Naive B cell (primary cell): ENCODE measurements around the gene KRTAP13-4. TPM values are rescaled to one million over a fixed set of nuclear protein-coding genes. Genes with fewer than 3 reads are reported as not detected.

Source experiments
- ATAC-seq, 2 donors: fragments of 150-1000 bp; cut with Tn5 transposase; 2 replicates each; pipeline ENCODE4 v1.10.0; 2021; ENCODE audit warnings: low read depth in 2 of 2, mild to moderate bottlenecking in 2 of 2, moderate library complexity in 2 of 2
- DNase-seq: peaks from one replicate; pipeline ENCODE4 v3.0.0; 2022
- H3K27ac Mint-ChIP-seq, 6 donors: one replicate each; pipeline ENCODE4 v1.8.0; 2020 to 2022; ENCODE audit warnings: mild to moderate bottlenecking in 6 of 6, mixed read lengths in 6 of 6, moderate library complexity in 5 of 6, inconsistent platforms in 2 of 6
- H3K27me3 Mint-ChIP-seq, 3 donors: one replicate each; pipeline ENCODE4 v1.8.0; 2021 to 2022; ENCODE audit warnings: mixed read lengths in 3 of 3, mild to moderate bottlenecking in 1 of 3
- H3K36me3 Mint-ChIP-seq, 2 donors: one replicate each; pipeline ENCODE4 v1.8.0; 2020 to 2022; ENCODE audit warnings: mixed read lengths in 2 of 2, inconsistent platforms in 1 of 2, mild to moderate bottlenecking in 1 of 2
- H3K4me1 Mint-ChIP-seq, 3 donors: one replicate each; pipeline ENCODE4 v1.8.0; 2020 to 2022; ENCODE audit warnings: mixed read lengths in 3 of 3, inconsistent platforms in 1 of 3, mild to moderate bottlenecking in 1 of 3, moderate library complexity in 1 of 3
- H3K4me3 Mint-ChIP-seq, 8 donors: one replicate each; pipeline ENCODE4 v1.8.0; 2020 to 2022; ENCODE audit warnings: mild to moderate bottlenecking in 8 of 8, mixed read lengths in 8 of 8, moderate library complexity in 8 of 8, inconsistent platforms in 2 of 8
- H3K9me3 Mint-ChIP-seq, 7 donors: one replicate each; pipeline ENCODE4 v1.8.0; 2020 to 2022; ENCODE audit warnings: mixed read lengths in 7 of 7, mild to moderate bottlenecking in 5 of 7, inconsistent platforms in 2 of 7, moderate library complexity in 1 of 7
- polyA plus RNA-seq, 6 donors: library from polyadenylated mRNA; unstranded; fragments of 300-500 nt; fragmentation: Illumina TruSeq; gene quantifications; one replicate each; pipeline ENCODE4 v1.2.3, GENCODE V29; 2021; ENCODE audit warnings: low read depth in 6 of 6

Gene KRTAP13-4
- polyA plus RNA-seq, 6 donors from 2014 or later = not detected

DNA sequence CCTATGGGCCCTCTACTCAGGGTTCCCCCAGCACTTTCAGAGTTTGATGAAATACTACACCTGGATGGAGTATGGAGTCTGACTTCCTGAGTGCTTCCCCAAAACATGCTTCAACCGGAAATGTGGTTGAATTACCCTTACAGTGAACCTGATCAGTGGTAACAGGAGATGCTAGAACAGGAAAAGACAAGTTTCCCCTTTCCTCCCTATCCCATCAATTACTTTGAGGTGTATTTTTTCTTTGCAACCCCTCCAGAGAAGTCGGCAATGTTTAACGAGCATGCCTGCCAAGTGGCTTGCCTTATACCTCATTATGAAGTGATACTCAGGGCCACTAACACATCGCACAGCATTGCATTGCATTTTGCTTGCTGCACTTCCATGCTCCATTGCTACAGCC is 17.0 kb downstream of the KRTAP13-4 start:
- H3K4me3 Mint-ChIP-seq = no peak overlapping the region
- H3K27ac Mint-ChIP-seq = no peak overlapping the region
- no peaks in the 10 kb centered on the region for H3K36me3 Mint-ChIP-seq
- peaks cover 0 to 2% (median 0%) of the 10 kb centered on the region in 7 donors for H3K9me3 Mint-ChIP-seq
- H3K27me3 Mint-ChIP-seq = peaks cover 0 to 5% (median 3%) of the 10 kb centered on the region in 3 donors
- H3K4me1 Mint-ChIP-seq = no peaks in the 10 kb centered on the region
- DNase-seq (no peak), ATAC-seq (no peak)

DNA sequence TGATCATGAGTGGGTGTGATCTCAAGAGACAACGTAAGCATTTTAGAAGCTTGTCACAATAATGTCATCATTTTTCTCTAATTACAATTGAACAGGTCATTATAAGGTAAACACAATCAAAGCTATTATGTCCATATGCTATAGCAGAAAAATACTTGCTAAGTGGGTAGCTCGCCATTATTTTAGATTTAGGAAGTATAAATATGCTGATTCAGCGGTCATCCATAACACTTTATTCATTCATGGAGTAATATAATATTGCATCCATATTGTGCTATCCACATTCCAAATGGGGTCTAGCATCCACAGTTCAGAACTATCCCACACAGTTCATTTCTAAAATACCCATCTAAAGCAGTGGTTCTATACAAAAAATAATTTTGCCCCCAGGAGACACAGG is 18.5 kb downstream of the KRTAP13-4 start:
- no peaks in the 10 kb centered on the region for H3K36me3 Mint-ChIP-seq
- no peak overlapping the region for H3K4me3 Mint-ChIP-seq
- peaks cover 0 to 2% (median 0%) of the 10 kb centered on the region in 7 donors for H3K9me3 Mint-ChIP-seq
- no peaks in the 10 kb centered on the region for H3K4me1 Mint-ChIP-seq
- H3K27me3 Mint-ChIP-seq = peaks cover 0 to 5% (median 3%) of the 10 kb centered on the region in 3 donors
- no peak overlapping the region for H3K27ac Mint-ChIP-seq
- DNase-seq = no peak
- ATAC-seq = no peak

GRCh38 chr21:30463713-30464112 is 33.7 kb downstream of the KRTAP13-4 start:
- peaks cover 0 to 4% (median 3%) of the 10 kb centered on the region in 7 donors for H3K9me3 Mint-ChIP-seq
- H3K36me3 Mint-ChIP-seq = no peaks in the 10 kb centered on the region
- H3K4me3 Mint-ChIP-seq = no peak overlapping the region
- ATAC-seq = no peak
- H3K27me3 Mint-ChIP-seq = peaks cover 0 to 6% (median 0%) of the 10 kb centered on the region in 3 donors
- H3K27ac Mint-ChIP-seq = no peak overlapping the region
- no peaks in the 10 kb centered on the region for H3K4me1 Mint-ChIP-seq
- no peak for DNase-seq

DNA sequence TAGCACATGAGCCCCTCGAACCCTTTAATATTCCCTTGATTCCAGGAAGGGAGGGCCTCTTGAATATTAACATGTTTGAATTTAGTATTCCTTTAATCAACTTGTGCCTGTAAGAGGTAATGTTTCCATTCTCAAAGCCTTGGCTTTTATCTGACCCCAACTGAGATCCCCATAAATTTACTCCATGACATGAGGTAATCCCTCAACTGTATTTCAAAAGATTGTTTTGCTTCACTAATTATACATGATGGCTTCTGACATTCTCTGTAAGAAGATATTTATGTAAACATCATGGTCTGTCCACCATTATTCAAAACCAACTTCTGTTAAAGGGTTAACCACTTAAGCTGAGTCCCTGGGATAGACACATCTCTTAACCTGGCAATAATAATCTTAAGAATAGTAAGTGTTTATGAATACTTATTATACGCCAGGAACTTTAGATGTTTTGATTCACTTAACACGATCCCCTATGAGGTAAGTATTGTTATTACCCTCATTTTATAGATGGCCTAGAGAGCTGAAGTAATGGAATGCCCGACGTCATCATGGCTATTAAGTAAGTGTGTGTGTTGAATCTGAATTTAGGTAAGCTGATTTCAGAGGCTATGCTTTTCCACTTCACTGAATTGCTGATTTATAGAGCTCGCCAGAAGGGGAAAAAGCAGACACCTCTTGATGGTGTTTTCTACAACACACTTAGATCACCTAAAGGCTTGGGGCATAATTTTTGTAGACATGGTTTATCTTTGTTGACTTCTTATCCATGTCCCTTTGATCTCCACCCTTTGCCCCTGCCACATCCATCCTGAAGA is 39.1 kb downstream of the KRTAP13-4 start:
- Mint-ChIP-seq H3K27ac (peak overlapping the region in 1 of 6 donors; percentile 9), H3K27me3 (peaks cover 0 to 6% (median 0%) of the 10 kb centered on the region in 3 donors), H3K9me3 (peaks cover 0 to 3% (median 2%) of the 10 kb centered on the region in 7 donors), H3K4me1 (no peaks in the 10 kb centered on the region), H3K36me3 (no peaks in the 10 kb centered on the region), H3K4me3 (no peak overlapping the region)
- ATAC-seq (no peak), DNase-seq (no peak)

DNA sequence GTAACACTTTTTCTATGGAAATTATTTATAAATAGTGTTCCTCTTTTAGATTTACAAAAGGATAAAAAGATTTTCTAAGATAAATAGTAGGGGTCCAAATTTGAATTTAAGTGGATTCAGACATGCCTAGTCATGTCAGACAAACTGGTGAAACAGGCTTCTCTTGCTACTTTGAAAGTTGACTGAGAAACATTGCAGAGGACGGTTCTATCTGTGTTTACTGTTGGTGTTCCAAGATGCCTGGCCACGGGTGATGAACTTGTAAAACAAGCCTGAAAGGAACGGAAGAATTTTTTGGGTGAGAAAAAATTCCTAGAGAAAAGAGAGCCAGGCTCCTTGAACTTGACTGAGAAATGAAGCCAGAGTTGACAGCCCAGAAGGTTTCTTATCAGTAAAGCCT is 48.0 kb downstream of the KRTAP13-4 start:
- Mint-ChIP-seq H3K4me1 (no peaks in the 10 kb centered on the region), H3K9me3 (peaks cover 0 to 6% (median 2%) of the 10 kb centered on the region in 7 donors), H3K27ac (no peak overlapping the region), H3K4me3 (no peak overlapping the region), H3K36me3 (no peaks in the 10 kb centered on the region), H3K27me3 (no peaks in the 10 kb centered on the region)
- no peak for DNase-seq
- no peak for ATAC-seq

- DNase-seq = no peak
- peaks cover 0 to 6% (median 2%) of the 10 kb centered on the region in 7 donors for H3K9me3 Mint-ChIP-seq
- H3K27me3 Mint-ChIP-seq = no peaks in the 10 kb centered on the region
- no peak overlapping the region for H3K27ac Mint-ChIP-seq
- no peaks in the 10 kb centered on the region for H3K4me1 Mint-ChIP-seq
- no peak for ATAC-seq
- H3K36me3 Mint-ChIP-seq = no peaks in the 10 kb centered on the region
- H3K4me3 Mint-ChIP-seq = no peak overlapping the region
These were observed 49.2 kb downstream of the KRTAP13-4 start for GRCh38 chr21:30479259-30479658.

DNA sequence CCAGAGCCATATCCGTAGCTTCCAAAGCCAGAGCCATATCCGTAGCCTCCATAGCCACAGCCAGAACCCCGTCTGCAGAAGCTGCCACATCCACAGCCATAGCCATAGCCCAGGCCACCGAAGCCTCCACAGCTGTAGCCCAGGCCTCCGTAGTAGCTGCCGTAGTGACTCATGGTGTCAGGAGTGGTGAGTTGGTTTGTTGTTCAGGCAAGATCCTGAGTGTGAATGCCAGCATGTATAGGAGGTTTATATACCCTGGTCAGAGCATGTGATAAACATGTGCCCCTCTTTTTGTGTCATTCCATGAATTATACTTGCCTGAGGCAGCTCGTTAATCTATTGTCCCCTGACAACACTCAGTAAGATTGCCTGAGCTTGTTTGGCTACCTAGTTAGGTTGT is 50.1 kb downstream of the KRTAP13-4 start, which contains the start of gene KRTAP19-1:
Gene KRTAP19-1 (minus strand): TSS at position 223 of the 400 bp plus-strand sequence. CDS start 50 bp downstream, at position 173.
- Mint-ChIP-seq H3K27me3 (no peaks in the 10 kb centered on the region), H3K4me3 (no peak within 1 kb of the TSS), H3K4me1 (no peaks in the 10 kb centered on the region), H3K36me3 (no peaks in the 10 kb centered on the region), H3K9me3 (peaks cover 0 to 6% (median 2%) of the 10 kb centered on the region in 7 donors), H3K27ac (no peak within 1 kb of the TSS)
- DNase-seq = no peak
- no peak for ATAC-seq

Other genes with a start within 250 kb of the KRTAP13-4 start
- not detected for gene CLDN8, start 214.1 kb upstream of the KRTAP13-4 start, polyA plus RNA-seq
- gene KRTAP24-1, start 147.3 kb upstream of the KRTAP13-4 start, polyA plus RNA-seq = not detected
- gene KRTAP25-1, start 140.7 kb upstream of the KRTAP13-4 start, polyA plus RNA-seq = not detected
- not detected for gene KRTAP26-1, start 109.9 kb upstream of the KRTAP13-4 start, polyA plus RNA-seq
- not detected for gene KRTAP27-1, start 92.5 kb upstream of the KRTAP13-4 start, polyA plus RNA-seq
- not detected for gene KRTAP23-1, start 81.6 kb upstream of the KRTAP13-4 start, polyA plus RNA-seq
- not detected for gene KRTAP13-2, start 57.9 kb upstream of the KRTAP13-4 start, polyA plus RNA-seq
- gene KRTAP13-1, start 34.2 kb upstream of the KRTAP13-4 start, polyA plus RNA-seq = not detected
- not detected for gene KRTAP13-3, start 4.3 kb upstream of the KRTAP13-4 start, polyA plus RNA-seq
- not detected for gene KRTAP15-1, start 10.1 kb downstream of the KRTAP13-4 start, polyA plus RNA-seq
- not detected for gene KRTAP19-1, start 50.1 kb downstream of the KRTAP13-4 start, polyA plus RNA-seq
- gene KRTAP19-2, start 57.2 kb downstream of the KRTAP13-4 start, polyA plus RNA-seq = not detected
- gene KRTAP19-3, start 61.8 kb downstream of the KRTAP13-4 start, polyA plus RNA-seq = not detected
- gene KRTAP19-4, start 66.9 kb downstream of the KRTAP13-4 start, polyA plus RNA-seq = not detected
- not detected for gene KRTAP19-5, start 71.9 kb downstream of the KRTAP13-4 start, polyA plus RNA-seq
- gene KRTAP19-6, start 111.6 kb downstream of the KRTAP13-4 start, polyA plus RNA-seq = not detected
- not detected for gene KRTAP19-7, start 131.1 kb downstream of the KRTAP13-4 start, polyA plus RNA-seq
- not detected for gene KRTAP22-2, start 160.2 kb downstream of the KRTAP13-4 start, polyA plus RNA-seq
- not detected for gene KRTAP6-3, start 162.2 kb downstream of the KRTAP13-4 start, polyA plus RNA-seq
- gene KRTAP6-2, start 168.7 kb downstream of the KRTAP13-4 start, polyA plus RNA-seq = not detected
- gene KRTAP22-1, start 170.9 kb downstream of the KRTAP13-4 start, polyA plus RNA-seq = not detected
- gene KRTAP6-1, start 183.7 kb downstream of the KRTAP13-4 start, polyA plus RNA-seq = not detected
- gene KRTAP20-1, start 186.2 kb downstream of the KRTAP13-4 start, polyA plus RNA-seq = not detected
- gene KRTAP20-4, start 190.4 kb downstream of the KRTAP13-4 start, polyA plus RNA-seq = not detected
- gene KRTAP20-2, start 205.0 kb downstream of the KRTAP13-4 start, polyA plus RNA-seq = not detected
- not detected for gene KRTAP20-3, start 212.6 kb downstream of the KRTAP13-4 start, polyA plus RNA-seq